ENCODE data around the gene HERC3.

HERC3 gene

DNA sequence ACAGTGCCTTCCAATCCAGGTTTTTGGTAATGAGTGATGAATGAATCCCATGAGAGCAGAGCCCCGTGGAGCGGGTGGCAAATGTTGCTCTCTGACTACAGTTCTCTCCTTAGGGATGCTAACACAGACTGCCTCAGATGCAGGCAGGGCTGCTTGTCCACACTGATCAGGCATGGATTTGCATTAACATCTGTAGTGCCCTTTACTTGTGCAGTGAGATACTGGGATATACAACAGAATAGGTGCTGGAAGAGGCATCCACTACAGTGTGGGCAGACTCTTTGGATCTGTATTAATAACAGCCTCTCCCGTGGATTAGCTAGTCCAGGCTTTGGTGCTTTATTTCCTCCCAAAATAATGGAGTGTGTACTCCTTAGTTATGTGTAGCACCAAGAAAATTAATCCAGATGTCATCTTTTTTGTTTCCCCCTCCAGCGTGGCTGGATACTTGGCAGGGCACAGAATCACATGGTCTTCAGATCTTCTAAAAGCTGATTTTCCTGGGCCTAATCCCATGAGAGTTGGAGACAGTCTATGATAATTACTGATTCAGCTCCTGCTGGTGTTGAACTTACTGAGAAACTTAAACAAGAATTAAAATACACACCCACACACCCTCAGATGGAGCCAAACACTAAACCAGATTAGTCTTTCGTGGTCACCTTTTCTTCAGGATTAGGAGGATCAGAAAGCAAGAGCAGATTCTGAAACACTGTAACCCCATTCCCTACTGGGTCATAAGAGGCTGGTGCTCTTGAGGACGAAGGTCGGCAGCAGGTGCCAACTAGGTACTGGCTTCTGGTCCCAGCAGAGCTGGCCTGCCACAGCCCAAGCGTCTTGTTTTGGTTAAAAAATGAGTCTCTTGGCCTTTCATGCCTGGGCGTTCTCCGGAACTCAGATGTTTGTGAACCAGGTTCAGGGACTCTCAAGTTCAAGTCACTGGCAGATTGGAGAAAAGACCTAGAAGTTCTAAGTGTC lies 128.5 kb downstream of the HERC3 start:
- no peak for DNase-seq (ENCODE audit: low read depth in 2 of 2)

DNA sequence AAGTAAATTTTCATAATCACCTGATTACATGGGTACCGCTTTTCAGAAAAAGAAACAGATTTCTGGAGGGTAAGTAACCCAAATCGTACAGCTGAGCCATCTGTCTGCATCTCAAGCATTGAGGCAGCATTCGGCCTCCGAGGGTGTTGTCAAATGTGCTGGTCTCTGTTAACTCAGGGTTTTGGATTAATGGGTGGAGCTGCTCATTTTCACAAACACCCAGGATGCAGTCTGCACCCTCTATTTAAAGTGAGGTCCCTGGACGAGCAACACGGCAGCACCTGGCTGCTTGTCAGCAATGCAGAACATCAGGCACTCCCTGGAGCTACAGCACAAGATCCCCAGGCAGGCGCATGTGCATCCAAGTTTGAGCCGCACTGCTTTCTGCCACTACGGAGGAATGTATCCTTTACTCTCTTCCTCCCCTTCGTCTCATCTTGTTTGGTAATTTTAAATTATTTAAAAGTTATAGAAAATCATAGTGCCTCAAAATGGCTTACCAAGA lies 130.0 kb downstream of the HERC3 start:
- DNase-seq (ENCODE audit: low read depth in 2 of 2) = no peak

DNA sequence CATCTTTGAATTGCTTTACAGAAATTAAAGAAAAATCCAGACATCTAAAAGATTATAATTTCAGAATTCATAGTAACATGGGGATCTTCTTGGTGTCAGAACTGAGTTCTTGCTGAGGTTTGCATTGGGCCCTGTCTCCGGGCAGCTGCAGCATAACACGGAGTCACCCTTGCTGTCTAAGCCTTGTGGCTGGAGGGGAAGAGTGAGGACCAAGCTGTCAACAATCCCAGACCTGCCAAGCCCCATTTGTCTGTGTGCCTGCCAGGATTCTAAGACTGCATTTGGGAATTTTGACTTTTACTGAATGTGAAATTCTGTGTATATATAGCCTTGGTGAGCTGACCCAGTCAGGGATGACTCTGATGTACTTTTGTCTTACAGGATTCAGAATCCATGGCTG lies 130.5 kb downstream of the HERC3 start:
- DNase-seq (ENCODE audit: low read depth in 2 of 2) = no peak

DNA sequence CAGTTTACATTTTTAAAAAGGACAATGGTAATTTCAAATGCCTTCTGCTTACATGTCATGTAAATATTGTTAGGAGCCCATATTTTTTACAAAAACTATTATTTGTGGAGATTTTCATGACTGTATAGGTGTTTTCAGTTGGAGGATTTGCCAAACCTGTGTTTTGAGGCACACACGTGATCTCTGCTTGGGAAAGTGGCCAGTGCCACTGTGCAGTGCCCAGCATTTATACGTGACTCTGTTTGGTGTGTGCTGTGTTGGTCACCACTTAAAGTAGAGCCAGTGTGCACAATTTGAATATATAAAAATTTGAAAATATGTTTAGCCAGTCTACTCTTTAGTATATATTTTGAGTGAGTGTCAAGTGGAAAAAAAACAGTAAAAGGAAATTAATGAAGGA lies 132.1 kb downstream of the HERC3 start:
- no peak for DNase-seq (ENCODE audit: low read depth in 2 of 2)

DNA sequence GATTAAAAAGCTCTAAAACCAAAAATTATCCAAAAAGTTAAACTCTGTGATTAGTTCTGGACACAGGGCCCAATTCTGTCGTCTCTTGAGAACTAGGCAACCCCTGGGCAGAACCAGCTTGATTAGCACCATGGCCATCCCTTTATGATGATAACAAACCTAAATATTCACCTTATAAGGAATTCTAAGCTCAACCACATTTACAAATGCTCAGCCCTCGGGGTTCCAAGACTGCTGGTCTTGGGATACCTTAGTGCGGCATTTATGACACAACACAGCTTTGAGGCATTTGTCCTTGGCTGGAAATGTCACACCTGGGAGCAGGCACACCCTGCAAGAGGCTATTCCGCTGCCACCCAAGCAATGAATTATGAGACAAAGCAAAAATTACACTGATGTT lies 132.9 kb downstream of the HERC3 start:
- no peak for DNase-seq (ENCODE audit: low read depth in 2 of 2)

DNA sequence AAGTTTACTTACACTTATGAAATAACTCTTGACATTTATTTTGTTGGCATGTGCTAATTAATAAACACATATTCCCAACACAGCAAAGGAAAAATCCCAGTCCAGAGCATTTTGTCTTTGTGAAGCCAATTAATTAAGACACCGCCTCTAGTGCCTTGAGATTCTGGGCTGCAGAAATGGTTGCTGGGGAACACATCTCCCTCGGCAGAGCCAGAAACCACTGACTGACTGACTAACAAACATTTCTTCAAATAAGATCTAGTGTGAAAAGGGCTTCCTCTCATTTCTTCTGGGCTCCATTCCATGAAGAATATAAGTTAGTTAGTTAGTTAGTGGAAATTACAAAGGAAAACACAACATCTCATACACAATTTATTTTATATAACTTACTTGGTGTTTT lies 133.7 kb downstream of the HERC3 start:
- DNase-seq (ENCODE audit: low read depth in 2 of 2) = no peak

DNA sequence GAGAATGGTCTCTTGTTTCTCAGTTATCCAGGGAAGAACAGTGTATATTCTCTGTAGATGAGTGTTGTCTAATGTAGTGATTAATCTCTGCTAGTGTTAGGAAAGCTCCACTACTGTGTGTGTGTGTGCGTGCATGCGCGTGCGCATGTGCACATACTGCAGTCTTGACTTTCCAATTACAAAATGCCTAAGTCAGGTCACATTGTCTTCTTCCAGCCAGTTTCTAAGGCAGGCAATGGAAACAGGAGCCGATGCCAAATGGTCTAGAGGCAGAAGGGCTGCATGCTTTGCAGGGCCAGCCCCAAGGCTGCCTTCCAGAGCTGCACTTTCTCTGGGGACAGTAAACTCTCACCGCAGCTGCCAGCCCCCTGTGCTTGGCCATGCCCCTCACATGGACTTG lies 135.9 kb downstream of the HERC3 start:
- DNase-seq (ENCODE audit: low read depth in 2 of 2) = no peak

DNA sequence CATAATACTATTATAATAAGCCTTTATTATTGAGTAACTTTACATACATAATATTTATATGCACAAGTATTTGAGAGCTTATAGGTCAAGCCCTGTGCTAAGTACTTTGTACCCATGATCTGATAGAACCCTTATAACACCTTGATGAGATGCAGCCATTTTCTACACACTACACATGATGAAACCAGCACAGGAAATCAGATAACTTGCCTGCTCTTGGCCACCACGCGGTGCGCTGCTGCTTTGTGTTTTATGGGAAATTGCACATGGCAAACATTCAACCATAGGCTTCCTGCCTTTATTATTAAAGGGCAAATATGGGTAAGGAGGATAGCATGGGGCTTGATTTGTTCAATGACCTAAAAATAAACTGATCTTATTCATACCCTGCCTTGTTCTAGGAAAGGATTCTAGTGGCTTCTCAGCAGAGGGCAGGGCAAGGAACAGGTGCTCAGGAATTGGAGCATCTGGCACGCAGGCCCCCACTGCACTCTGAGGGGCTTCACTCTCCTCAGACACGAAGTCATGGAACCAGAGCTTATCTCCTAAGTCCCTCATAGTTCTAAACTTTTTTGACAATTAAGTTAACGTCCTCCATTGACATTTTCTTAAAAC lies 137.0 kb downstream of the HERC3 start:
- DNase-seq (ENCODE audit: low read depth in 2 of 2) = no peak

DNA sequence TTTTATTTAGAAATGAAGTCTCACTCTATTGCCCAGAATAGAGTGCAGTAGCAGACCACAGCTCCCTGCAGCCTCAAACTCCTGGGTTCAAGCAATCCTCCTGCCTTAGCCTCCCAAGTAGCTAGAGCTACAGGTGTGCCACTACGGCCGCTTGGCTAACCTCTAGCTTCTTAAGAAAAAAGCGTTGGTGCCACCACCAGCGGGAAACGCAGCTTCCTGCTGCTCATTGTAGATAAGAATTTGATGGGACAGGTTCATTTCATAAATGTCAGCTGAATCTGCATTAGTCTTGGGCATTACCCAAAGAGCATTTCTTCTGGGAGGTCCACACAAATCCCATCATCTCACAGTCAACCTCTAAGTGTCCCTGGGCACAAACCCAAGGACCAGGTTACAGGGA lies 138.5 kb downstream of the HERC3 start:
- DNase-seq (ENCODE audit: low read depth in 2 of 2) = no peak

DNA sequence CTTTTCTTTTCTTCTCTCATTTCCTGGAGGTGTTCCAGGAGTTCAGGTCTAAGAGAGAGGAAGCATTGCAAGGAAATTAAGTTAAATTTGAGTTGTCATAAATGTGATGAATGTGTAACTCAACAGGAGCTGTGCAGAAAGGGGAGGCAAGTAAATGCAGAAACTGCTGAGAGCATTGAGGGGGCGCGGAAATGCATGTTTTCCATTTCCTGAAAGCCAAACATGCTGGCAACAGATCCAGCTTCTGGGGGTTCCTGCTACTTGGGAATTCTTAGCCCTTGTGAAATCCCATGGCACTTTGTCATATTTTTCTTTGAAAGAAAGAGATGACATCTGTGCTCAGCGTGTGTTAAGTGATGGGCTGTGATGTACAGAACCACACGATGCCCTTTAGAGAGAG lies 139.1 kb downstream of the HERC3 start:
- DNase-seq (ENCODE audit: low read depth in 2 of 2) = no peak

DNA sequence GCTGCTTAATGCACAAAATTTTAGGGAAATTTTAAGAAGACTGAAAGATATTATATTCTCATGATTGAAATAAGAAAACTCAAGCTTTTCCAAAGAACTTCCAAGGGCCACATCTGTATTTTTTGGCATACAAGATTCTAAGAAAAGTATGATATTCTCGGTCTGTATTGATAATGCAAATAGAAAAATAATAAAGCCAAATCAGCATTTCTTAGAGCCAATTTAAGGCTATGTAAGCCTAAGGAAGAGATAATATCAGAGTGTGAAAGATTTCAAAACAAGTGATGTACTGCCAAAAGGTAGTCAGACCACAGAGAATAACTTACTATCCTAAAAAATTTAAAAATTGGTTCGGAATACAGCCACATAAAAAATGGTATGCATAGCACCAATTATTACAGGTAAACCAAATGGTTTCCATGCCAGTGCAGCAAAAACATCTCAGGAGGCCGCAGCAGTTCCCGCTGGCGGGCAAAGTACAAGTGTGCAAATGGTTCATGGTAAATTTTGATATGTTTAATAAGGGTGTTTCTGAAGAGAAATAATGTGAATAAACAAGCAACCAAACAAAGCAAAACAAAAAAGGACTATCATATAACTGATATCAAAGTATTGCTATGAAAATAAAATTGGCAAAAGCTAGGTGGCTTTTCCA lies 140.6 kb downstream of the HERC3 start:
- no peak for DNase-seq (ENCODE audit: low read depth in 2 of 2)

DNA sequence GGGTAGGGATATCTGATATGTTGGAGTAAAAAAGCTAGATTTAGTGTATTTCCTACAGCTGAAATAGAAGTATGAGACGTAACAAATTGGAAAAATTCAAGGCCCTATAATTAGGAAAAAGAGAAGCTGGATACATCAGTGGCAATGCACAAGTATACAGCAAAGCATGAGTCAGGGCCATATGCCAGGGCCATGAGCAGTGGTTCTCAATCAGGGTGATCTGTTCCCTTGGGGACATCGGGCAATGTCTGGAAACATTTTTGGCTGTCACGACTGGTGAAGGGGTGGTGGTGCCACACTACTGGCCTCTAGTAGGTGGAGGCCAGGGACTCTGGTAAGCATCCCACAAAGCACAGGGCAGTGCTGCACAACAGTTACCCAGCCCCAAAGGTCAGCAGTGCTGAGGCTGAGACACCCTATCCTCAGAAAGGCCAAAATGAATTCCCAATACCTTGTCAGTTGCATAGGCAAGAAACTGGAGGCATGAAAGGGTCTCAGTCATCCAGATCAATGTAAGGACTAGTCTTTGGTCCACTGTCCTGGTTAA lies 142.2 kb downstream of the HERC3 start:
- no peak for DNase-seq (ENCODE audit: low read depth in 2 of 2)

DNA sequence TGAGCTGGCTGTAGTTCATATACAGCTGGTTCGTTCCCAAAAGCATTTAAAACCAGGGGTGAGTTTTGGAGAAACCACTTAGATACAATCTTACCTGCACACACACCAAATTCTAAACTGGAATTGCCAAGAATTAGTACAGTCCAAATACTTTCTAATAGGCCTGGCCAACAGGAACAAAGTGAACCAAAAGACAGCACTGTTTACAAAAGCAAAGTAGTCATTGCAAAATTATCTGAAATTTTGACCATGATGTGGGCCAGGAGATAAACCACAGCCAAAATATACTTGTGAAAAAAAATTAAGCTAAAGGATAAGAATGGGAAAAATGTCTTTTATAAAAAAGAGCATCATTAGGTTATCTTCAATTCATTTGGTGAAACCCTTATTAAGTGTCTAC lies 143.3 kb downstream of the HERC3 start:
- DNase-seq (ENCODE audit: low read depth in 2 of 2) = no peak

DNA sequence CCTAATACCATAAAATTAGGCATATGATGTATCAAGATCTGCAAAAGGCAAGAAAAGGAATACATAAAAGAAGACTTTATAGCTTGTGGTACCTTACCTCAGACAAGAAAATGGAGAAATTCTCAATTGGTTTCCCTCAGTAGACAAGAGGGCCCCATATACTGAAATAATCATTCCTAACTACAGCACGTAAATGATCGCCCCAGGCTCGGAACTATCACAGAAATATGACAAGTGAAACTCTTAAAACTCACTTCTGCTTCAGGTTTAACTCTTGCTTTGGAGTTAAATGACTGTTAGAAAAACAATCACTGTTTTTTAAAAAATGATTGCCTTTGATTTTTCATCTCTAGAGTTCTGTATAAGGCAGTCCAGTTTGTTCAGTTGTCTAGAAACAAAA lies 144.0 kb downstream of the HERC3 start:
- DNase-seq (ENCODE audit: low read depth in 2 of 2) = no peak

DNA sequence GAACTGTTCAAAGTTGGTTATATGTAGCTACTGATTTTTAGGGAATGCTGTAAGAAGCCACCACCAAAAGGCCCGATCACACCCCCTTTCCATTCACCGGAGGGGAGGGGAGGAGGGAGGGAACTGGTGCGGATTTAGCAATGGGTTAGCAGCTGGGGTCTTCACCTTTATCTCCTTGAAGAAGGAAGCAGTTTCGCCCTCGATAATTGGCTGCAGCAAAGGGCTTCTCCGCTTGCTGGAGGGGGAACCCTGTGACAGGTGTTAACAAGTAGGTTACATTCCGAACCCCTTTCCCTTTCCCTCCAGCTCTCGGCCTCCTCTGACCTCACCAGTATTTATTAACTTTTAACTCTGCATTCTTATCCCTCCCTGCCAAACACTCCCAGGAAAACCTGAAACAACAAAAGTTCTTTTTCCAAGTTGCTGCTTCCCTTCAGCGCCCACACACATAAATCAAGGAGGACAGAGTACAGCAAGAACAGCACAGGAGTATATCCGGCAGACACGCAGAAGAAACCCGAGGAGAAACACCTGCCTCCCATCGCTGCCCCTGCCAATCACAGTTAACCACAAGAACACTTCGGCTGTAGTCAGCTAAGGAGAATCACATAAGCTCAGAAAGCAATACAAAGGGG lies 145.1 kb downstream of the HERC3 start:
- no peak for DNase-seq (ENCODE audit: low read depth in 2 of 2)

DNA sequence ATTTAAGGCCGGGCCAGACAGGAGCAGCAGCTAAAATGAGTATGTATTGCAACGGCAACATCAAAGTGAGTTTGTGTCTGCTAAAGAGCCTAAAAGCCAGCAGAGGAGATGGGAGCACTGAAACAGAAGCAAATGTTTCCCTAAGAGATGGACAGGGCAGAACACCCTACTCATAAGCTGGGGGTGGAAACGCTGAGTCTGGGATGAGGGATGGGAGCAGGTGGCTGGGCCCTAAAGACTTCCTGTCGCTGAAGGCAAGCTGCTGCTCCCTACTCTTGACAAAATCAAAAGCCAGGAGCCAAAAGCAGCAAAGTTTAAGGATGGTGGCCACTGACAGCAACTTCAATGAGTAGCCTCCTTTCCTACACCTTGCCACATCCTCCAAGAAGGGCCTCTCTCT lies 145.9 kb downstream of the HERC3 start:
- no peak for DNase-seq (ENCODE audit: low read depth in 2 of 2)

DNA sequence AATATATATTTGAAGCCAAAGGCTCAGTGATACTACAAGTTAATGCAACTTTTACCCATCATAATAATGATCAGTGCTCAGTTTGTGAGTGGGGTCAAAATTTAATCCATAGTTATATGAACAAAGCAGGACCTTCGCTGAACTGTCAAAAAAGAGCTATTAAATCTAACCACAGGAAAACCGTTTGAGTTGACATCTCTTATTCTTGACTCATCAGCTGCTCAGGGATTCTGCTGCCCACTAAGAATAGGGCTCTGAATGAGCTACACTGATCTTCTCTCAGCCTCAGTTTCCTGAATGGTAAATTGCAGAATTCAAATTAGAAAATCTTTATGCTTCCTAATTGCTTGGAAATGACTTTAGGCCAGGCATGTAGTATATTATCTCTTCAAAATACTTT lies 150.3 kb downstream of the HERC3 start:
- no peak for DNase-seq (ENCODE audit: low read depth in 2 of 2)

DNA sequence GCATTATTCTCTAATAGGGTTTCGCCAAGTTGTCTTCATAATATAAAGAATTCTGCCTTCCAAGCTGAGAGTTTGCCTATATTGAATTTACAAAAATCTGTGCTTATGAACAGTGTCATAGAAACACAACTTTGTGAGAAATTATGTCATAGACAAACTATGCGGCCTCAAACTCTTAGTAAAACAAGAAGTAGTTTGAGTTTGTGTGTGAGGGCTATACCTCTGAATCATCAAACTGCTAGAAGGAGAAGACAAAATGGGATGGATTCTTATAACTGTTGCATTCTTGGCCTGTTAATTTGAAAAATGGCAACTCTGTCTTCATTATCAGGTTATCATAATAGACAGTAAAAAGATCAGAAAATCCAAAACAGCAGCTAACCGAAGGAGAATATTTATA lies 151.4 kb downstream of the HERC3 start:
- DNase-seq (ENCODE audit: low read depth in 2 of 2) = no peak

DNA sequence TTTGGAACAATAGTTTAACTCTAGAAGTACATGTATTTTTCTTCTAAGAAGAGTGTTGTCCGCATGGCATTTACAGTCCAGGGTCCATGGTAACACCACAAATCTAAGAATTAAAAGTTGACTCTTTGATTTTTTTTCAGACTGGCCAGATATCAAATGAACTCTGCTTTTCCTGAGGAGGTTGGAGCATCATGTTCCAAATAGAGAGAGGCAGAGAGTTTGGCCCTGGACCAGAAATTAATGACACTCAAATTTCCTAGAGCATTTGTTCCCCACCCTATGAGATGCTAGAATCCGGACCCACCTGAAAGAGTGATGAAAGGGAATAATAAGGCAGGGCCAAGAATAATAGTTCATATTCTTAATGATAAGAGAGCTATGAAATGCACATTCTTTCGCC lies 152.3 kb downstream of the HERC3 start:
- DNase-seq (ENCODE audit: low read depth in 2 of 2) = no peak

DNA sequence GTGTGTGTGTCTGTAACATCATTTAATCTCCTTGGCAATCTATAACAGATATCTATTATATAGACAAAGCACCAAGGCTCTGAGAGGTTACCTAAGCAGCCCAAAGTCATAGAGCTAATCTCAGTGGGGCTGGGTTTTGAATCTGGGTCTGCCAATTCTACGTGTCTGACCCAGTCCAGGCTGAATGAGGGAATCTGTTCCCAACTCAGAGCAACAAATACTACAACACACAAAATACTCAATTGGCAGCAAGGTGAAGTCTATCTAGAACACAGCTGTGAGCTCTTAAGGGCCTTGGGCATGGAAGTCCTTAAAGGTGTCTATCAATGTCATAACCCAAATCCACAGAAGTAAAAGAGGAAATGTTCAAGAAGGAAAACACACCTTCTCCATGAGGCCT lies 152.9 kb downstream of the HERC3 start:
- no peak for DNase-seq (ENCODE audit: low read depth in 2 of 2)

DNA sequence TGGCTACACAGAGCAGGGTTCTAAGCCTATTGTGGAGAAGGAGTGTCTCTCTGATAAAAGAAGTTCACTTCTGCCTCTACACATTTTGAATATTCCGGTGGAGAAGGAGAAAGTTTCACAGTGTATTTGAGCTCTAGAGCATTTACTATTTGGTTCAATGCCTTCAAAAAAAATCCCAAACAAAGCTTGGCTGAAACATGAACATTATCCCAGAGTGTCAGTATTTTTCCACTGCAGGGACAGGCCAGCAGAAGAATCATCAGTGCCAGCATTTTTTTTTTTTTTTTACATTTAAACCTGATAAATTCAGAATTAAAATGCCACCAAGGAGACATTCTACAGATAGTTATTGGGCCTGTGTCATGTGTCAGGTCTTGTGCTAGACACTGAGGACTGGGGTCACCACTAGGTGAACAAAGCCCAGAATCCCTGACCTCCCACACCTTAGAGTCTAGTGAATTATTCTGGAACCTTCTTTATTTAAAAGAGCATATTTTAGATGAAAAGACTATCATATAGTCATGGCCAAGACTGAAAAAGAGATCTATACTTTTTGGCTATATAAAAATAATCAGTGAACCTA lies 153.4 kb downstream of the HERC3 start:
- no peak for DNase-seq (ENCODE audit: low read depth in 2 of 2)

DNA sequence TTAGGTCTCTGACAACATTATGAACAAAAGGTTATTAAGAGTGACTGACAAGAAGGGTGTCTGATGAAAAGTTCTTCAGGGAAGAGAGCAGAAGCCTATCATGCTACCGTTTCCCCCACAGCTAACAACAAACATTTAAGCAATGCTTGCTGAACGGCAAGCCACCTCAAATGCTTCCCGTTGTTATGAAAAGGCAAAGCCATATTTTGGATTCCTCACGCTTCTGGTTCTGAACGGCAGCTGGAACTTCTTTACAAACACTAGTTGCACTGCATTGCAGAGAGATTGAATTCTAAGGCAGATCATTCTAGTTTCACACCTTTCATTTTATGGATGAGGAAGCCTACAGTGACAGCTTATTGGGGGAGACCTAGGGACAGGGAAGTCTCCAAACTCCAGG lies 153.9 kb downstream of the HERC3 start:
- no peak for DNase-seq (ENCODE audit: low read depth in 2 of 2)

Data from stimulated activated CD8-positive, alpha-beta memory T cell treated with anti-CD3 and anti-CD28 coated beads, Interleukin-7, amount 100 ng/mL, for 4 hours (primary cell).